Cerebellar cortex (tissue), 1 donor: ENCODE measurements around the gene NANOG.
"Not testable (repeated sequence)": the region's sequence is repeated elsewhere in the genome, so short reads cannot be mapped to it uniquely, and the experiment has no call there.

Experiments used
- DNase-seq: peaks from one replicate; pipeline ENCODE4 v3.0.0-alpha.2; 2015; ENCODE audit warnings: low spot score

The NANOG gene

GRCh38 chr12:7788884-7789528 is at the start of gene NANOG:
Gene NANOG, plus strand, starts transcription at chr12:7789402. Its CDS starts 213 bp downstream, at chr12:7789615.
- not testable (repeated sequence) for DNase-seq

GRCh38 chr12:7747246-7747645 is 42.0 kb upstream of the NANOG start, which contains the start of gene CLEC4C:
Gene CLEC4C, minus strand, starts transcription at chr12:7747375. Its CDS starts 27 bp downstream, at chr12:7747348.
- no peak for DNase-seq

- DNase-seq, result no peak
Measured at GRCh38 chr12:7748852-7749251, 40.4 kb upstream of the NANOG start.

GRCh38 chr12:7749442-7749841 is 39.8 kb upstream of the NANOG start:
- DNase-seq, result no peak

GRCh38 chr12:7750350-7750749 is 38.9 kb upstream of the NANOG start:
- no peak for DNase-seq

- DNase-seq, result no peak
Measured at GRCh38 chr12:7751394-7751793, 37.8 kb upstream of the NANOG start.

- not testable (repeated sequence) for DNase-seq
Measured at GRCh38 chr12:7751941-7752922, 37.0 kb upstream of the NANOG start.

- not testable (repeated sequence) for DNase-seq
Measured at GRCh38 chr12:7755668-7756067, 33.5 kb upstream of the NANOG start.

GRCh38 chr12:7756993-7757392 is 32.2 kb upstream of the NANOG start:
- DNase-seq, result no peak

- DNase-seq, result no peak
Measured at GRCh38 chr12:7758766-7759140, 30.4 kb upstream of the NANOG start.

- DNase-seq, result no peak
Measured at GRCh38 chr12:7769999-7770398, 19.2 kb upstream of the NANOG start.

GRCh38 chr12:7781274-7781673 is 7.9 kb upstream of the NANOG start:
- no peak for DNase-seq

- no peak for DNase-seq
Measured at GRCh38 chr12:7782055-7782454, 7.1 kb upstream of the NANOG start.

GRCh38 chr12:7783433-7783832 is 5.8 kb upstream of the NANOG start:
- DNase-seq, result not testable (repeated sequence)

GRCh38 chr12:7784701-7785100 is 4.5 kb upstream of the NANOG start:
- DNase-seq, result no peak

- DNase-seq, result no peak
Measured at GRCh38 chr12:7787574-7788293, 1.5 kb upstream of the NANOG start.

- no peak for DNase-seq
Measured at GRCh38 chr12:7788294-7788660, 925 bp upstream of the NANOG start.

GRCh38 chr12:7793211-7793610 is 4.0 kb downstream of the NANOG start:
- DNase-seq, result no peak

- DNase-seq, result not testable (repeated sequence)
Measured at GRCh38 chr12:7797269-7797668, 8.1 kb downstream of the NANOG start.

- DNase-seq, result no peak
Measured at GRCh38 chr12:7797698-7798398, 8.6 kb downstream of the NANOG start.

GRCh38 chr12:7798750-7799308 is 9.6 kb downstream of the NANOG start:
- not testable (repeated sequence) for DNase-seq
